ENCODE results near the gene HSF2BP.
"Not testable (repeated sequence)": the region's sequence is repeated elsewhere in the genome, so short reads cannot be mapped to it uniquely, and the experiment has no call there.

HSF2BP gene

GRCh38 chr21:43659136-43660000, at the start of gene HSF2BP, which contains the start of gene RRP1B:
HSF2BP (minus strand) TSS chr21:43659488; CDS start chr21:43658096, 1,392 bp downstream.
RRP1B (plus strand) TSS chr21:43659560; CDS start chr21:43659665, 105 bp downstream.
- peak; percentile 85 for DNase-seq (ENCODE audit: low read depth)

- no peak for DNase-seq (ENCODE audit: low read depth)
These were observed 49.6 kb upstream of the HSF2BP start for GRCh38 chr21:43708745-43709381.

- no peak for DNase-seq (ENCODE audit: low read depth)
These were observed 48.2 kb upstream of the HSF2BP start for GRCh38 chr21:43707462-43707861.

- DNase-seq (ENCODE audit: low read depth), result peak; percentile 17
These were observed 44.0 kb upstream of the HSF2BP start for GRCh38 chr21:43703035-43703880.

- DNase-seq (ENCODE audit: low read depth), result peak; percentile 45
These were observed 43.4 kb upstream of the HSF2BP start for GRCh38 chr21:43702785-43703034.

- no peak for DNase-seq (ENCODE audit: low read depth)
These were observed 42.9 kb upstream of the HSF2BP start for GRCh38 chr21:43701936-43702784.

GRCh38 chr21:43699933-43700599, 40.8 kb upstream of the HSF2BP start:
- no peak for DNase-seq (ENCODE audit: low read depth)

- not testable (repeated sequence) for DNase-seq (ENCODE audit: low read depth)
These were observed 40.1 kb upstream of the HSF2BP start for GRCh38 chr21:43699492-43699777.

- no peak for DNase-seq (ENCODE audit: low read depth)
These were observed 38.7 kb upstream of the HSF2BP start for GRCh38 chr21:43697758-43698643.

GRCh38 chr21:43696214-43696613, 36.9 kb upstream of the HSF2BP start:
- no peak for DNase-seq (ENCODE audit: low read depth)

- DNase-seq (ENCODE audit: low read depth), result no peak
These were observed 35.3 kb upstream of the HSF2BP start for GRCh38 chr21:43694437-43695079.

GRCh38 chr21:43693981-43694380, 34.7 kb upstream of the HSF2BP start:
- no peak for DNase-seq (ENCODE audit: low read depth)

- no peak for DNase-seq (ENCODE audit: low read depth)
These were observed 33.7 kb upstream of the HSF2BP start for GRCh38 chr21:43692949-43693348.

- no peak for DNase-seq (ENCODE audit: low read depth)
These were observed 32.5 kb upstream of the HSF2BP start for GRCh38 chr21:43691801-43692200.

GRCh38 chr21:43691086-43691795, 32.0 kb upstream of the HSF2BP start:
- DNase-seq (ENCODE audit: low read depth), result no peak

- DNase-seq (ENCODE audit: low read depth), result no peak
These were observed 31.1 kb upstream of the HSF2BP start for GRCh38 chr21:43690346-43690745.

- DNase-seq (ENCODE audit: low read depth), result no peak
These were observed 30.5 kb upstream of the HSF2BP start for GRCh38 chr21:43689556-43690337.

- DNase-seq (ENCODE audit: low read depth), result no peak
These were observed 29.6 kb upstream of the HSF2BP start for GRCh38 chr21:43688906-43689305.
